OCI-LY7 (cell line): ENCODE data around the gene FMN1. TPM values are rescaled to one million over a fixed set of nuclear protein-coding genes. Genes with fewer than 3 reads are reported as not detected.

Experiments used
- BruUV-seq: library from RNA; stranded (reverse); fragments of 400-500 nt; replicated peaks from 2 replicates; lab custom pipeline; 2021; lab: Mats Ljungman, UMichigan
- CTCF ChIA-PET: fragments of 300-600 bp; sonication (Branson Sonifier 250); formaldehyde crosslinking; loops from one replicate; lab custom pipeline; 2022; ENCODE audit warnings: antibody characterized with exemption; ENCODE audit not compliant: unreplicated experiment; lab: Charles Lee
- POLR2A ChIA-PET: fragments of 300-600 bp; sonication (Branson Sonifier 250); formaldehyde crosslinking; loops from one replicate; lab custom pipeline; 2022; ENCODE audit warnings: antibody characterized with exemption; lab: Charles Lee
- DNase-seq: peaks from one replicate; pipeline ENCODE4 v3.0.0-alpha.2; 2015; ENCODE audit warnings: low spot score
- H2AFZ ChIP-seq: fragments of 200-600 bp; sonication (generic), shearing (Covaris generic); 2 replicates; pipeline ENCODE4 v1.6.1; 2014; ENCODE audit warnings: mild to moderate bottlenecking, antibody characterized with exemption, low read length, moderate library complexity
- H3K27ac ChIP-seq: fragments of 200-600 bp; sonication (generic); 2 replicates; pipeline ENCODE4 v1.5.1; 2014; ENCODE audit warnings: mixed run types, low read depth, mild to moderate bottlenecking, moderate library complexity, low read length, inconsistent platforms; ENCODE audit not compliant: poor library complexity, severe bottlenecking
- H3K36me3 ChIP-seq: fragments of 200-600 bp; sonication (generic); 2 replicates; pipeline ENCODE4 v1.6.1; 2014; ENCODE audit warnings: mild to moderate bottlenecking, antibody characterized with exemption, low read length, moderate library complexity, mixed read lengths; ENCODE audit not compliant: insufficient read depth
- H3K4me1 ChIP-seq: fragments of 200-600 bp; sonication (generic); 2 replicates; pipeline ENCODE4 v1.5.1; 2014; ENCODE audit warnings: mild to moderate bottlenecking, low read length; ENCODE audit not compliant: insufficient read depth, poor library complexity, severe bottlenecking
- H3K4me2 ChIP-seq: fragments of 200-600 bp; sonication (generic); 2 replicates; pipeline ENCODE4 v1.6.1; 2014; ENCODE audit warnings: mild to moderate bottlenecking, low read length
- H3K4me3 ChIP-seq: fragments of 200-600 bp; sonication (generic); 2 replicates; pipeline ENCODE4 v1.5.1; 2014; ENCODE audit warnings: mild to moderate bottlenecking, low read depth, low read length; ENCODE audit not compliant: poor library complexity, severe bottlenecking
- H3K79me2 ChIP-seq: fragments of 200-600 bp; sonication (generic); 2 replicates; pipeline ENCODE4 v1.6.1; 2016; ENCODE audit warnings: low read depth, mild to moderate bottlenecking, low read length, moderate library complexity, mixed read lengths; ENCODE audit not compliant: insufficient read depth
- H3K9me2 ChIP-seq: fragments of 200-600 bp; sonication (generic); 2 replicates; pipeline ENCODE4 v1.6.1; 2016; ENCODE audit warnings: mild to moderate bottlenecking, low read length, mixed read lengths; ENCODE audit not compliant: insufficient read depth
- H3K9me3 ChIP-seq: fragments of 200-600 bp; sonication (generic); 2 replicates; pipeline ENCODE4 v1.6.1; 2014; ENCODE audit warnings: mild to moderate bottlenecking, mixed run types, low read length, mixed read lengths
- H4K20me1 ChIP-seq: fragments of 200-600 bp; sonication (generic); 2 replicates; pipeline ENCODE4 v1.6.1; 2014; ENCODE audit warnings: mild to moderate bottlenecking, antibody characterized with exemption, low read length, moderate library complexity, mixed read lengths; ENCODE audit not compliant: insufficient read depth
- EZH2phosphoT487 ChIP-seq: fragments of 200-600 bp; sonication (generic); IDR thresholded peaks from 2 replicates; pipeline ENCODE4 v1.6.1; 2018; ENCODE audit warnings: low read depth, borderline replicate concordance, mild to moderate bottlenecking, mixed run types, antibody characterized with exemption, low read length, moderate library complexity, mixed read lengths
- intact Hi-C: fragments of 100-400 bp; cut with micrococcal nuclease; formaldehyde crosslinking; loops from one replicate; pipeline ENCODE4 v1.10.0; 2022; ENCODE audit not compliant: unreplicated experiment
- total RNA-seq, 2 experiments: library from RNA; depleted of rRNA in 1 of 2; stranded (reverse); fragments of >200 nt in 1 of 2; shearing (Covaris generic) in 1 of 2; gene quantifications; 2 replicates each; pipeline ENCODE4 v1.2.3, GENCODE V29; 2014 to 2022
- TF ChIP-seq, protein P1 (sequence below): fragments of 200-600 bp; sonication (generic); conservative IDR thresholded peaks from 2 replicates; pipeline ENCODE4 v1.5.1; 2014; ENCODE audit warnings: mild to moderate bottlenecking, antibody characterized with exemption, low read length, moderate library complexity, mixed read lengths

The FMN1 gene
- total RNA-seq, 2 experiments from 2014 or later = 3.2 to 4.2 TPM

- Histone ChIP-seq H3K9me3 (peaks cover 15% of the 10 kb centered on the region; the same call in 1 of the 2 replicates), H3K79me2 (no peaks in the 10 kb centered on the region), H4K20me1 (no peaks in the 10 kb centered on the region), H3K4me1 (peaks cover 21% of the 10 kb centered on the region), H2AFZ (no peak overlapping the region), H3K4me2 (no peak overlapping the region), H3K4me3 (no peak overlapping the region), H3K27ac (no peak overlapping the region), H3K36me3 (no peaks in the 10 kb centered on the region; the same call in 1 of the 2 replicates), H3K9me2 (no peaks in the 10 kb centered on the region)
- BruUV-seq = no TSS peak
- TF ChIP-seq, protein P1, sequence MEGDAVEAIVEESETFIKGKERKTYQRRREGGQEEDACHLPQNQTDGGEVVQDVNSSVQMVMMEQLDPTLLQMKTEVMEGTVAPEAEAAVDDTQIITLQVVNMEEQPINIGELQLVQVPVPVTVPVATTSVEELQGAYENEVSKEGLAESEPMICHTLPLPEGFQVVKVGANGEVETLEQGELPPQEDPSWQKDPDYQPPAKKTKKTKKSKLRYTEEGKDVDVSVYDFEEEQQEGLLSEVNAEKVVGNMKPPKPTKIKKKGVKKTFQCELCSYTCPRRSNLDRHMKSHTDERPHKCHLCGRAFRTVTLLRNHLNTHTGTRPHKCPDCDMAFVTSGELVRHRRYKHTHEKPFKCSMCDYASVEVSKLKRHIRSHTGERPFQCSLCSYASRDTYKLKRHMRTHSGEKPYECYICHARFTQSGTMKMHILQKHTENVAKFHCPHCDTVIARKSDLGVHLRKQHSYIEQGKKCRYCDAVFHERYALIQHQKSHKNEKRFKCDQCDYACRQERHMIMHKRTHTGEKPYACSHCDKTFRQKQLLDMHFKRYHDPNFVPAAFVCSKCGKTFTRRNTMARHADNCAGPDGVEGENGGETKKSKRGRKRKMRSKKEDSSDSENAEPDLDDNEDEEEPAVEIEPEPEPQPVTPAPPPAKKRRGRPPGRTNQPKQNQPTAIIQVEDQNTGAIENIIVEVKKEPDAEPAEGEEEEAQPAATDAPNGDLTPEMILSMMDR = no peak
- TF ChIP-seq EZH2phosphoT487 = no peak
- ChIA-PET CTCF (no interaction called here), POLR2A (interaction anchor here (0.7 kb wide), 1 partner anchor 134 kb away, joined by 4 read pairs; no protein-coding TSS in a partner anchor)
- no peak for DNase-seq
- intact Hi-C loops = no loop called here
Observed at GRCh38 chr15:33206366-33206765, 11.9 kb upstream of the FMN1 start.

DNA sequence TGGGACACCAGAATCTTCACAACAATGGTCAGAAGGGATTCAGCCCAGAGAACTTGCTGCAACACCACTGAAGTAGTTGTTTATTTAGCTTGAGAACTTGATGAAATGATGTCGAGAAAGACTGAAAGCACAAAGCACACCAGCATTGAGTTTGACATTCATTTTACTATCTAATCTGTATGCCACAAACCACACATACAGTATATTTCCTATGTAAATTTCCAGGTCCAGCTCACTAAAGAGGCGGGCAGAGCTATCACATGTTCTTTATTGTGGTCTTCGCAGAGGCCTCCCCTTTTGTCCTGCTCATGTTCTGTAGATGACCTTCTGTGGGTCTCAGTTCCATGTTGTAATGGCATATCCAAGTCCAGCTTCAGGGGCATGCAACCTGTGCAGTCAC lies 10.4 kb upstream of the FMN1 start:
- Histone ChIP-seq H3K9me2 (no peaks in the 10 kb centered on the region), H3K4me3 (no peak overlapping the region), H3K79me2 (no peaks in the 10 kb centered on the region), H3K4me1 (peaks cover 23% of the 10 kb centered on the region), H3K36me3 (no peaks in the 10 kb centered on the region; the same call in 1 of the 2 replicates), H4K20me1 (no peaks in the 10 kb centered on the region), H3K9me3 (peaks cover 9% of the 10 kb centered on the region; the same call in 1 of the 2 replicates), H3K27ac (no peak overlapping the region), H2AFZ (peak overlapping the region; percentile 48; the same call in 1 of the 2 replicates), H3K4me2 (no peak overlapping the region)
- no TSS peak for BruUV-seq
- ChIA-PET CTCF (no interaction called here), POLR2A (interaction anchor here (0.7 to 0.8 kb wide), 2 partner anchors 20 to 146 kb away, joined by 3 read pairs; no protein-coding TSS in a partner anchor)
- TF ChIP-seq, protein P1 = no peak
- TF ChIP-seq EZH2phosphoT487 = no peak
- no peak for DNase-seq
- intact Hi-C loops = no loop called here

DNA sequence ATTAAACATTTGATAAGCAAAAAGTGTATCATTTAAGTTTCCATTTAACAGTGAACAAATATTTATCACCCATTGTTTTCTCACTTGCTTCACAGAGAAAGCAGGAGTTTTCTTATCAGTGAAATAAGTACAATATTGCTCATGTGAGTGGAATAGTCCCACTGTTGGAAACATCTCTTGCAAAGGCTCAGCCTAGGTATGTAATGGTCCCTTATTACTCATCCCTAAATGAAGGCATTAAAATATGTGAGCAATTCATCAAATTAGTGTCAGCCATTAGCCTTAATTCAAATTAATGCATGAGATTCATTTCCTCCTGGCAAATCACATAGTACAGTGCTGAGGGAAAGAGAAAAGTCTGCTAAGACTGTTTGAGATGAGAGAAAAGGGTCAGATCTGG lies 9.6 kb upstream of the FMN1 start:
- BruUV-seq = no TSS peak
- DNase-seq = no peak
- ChIA-PET CTCF (no interaction called here), POLR2A (no interaction called here)
- Histone ChIP-seq H3K9me3 (peaks cover under 1% of the 10 kb centered on the region; the same call in 1 of the 2 replicates), H3K9me2 (no peaks in the 10 kb centered on the region), H3K79me2 (no peaks in the 10 kb centered on the region), H3K27ac (no peak overlapping the region), H2AFZ (no peak overlapping the region), H3K4me2 (no peak overlapping the region), H3K4me3 (no peak overlapping the region), H3K36me3 (no peaks in the 10 kb centered on the region), H4K20me1 (no peaks in the 10 kb centered on the region), H3K4me1 (peaks cover 23% of the 10 kb centered on the region)
- intact Hi-C loops = no loop called here
- TF ChIP-seq, protein P1 = no peak
